ENCODE measurements around the gene CDKN2AIP.

CDKN2AIP gene, protein sequence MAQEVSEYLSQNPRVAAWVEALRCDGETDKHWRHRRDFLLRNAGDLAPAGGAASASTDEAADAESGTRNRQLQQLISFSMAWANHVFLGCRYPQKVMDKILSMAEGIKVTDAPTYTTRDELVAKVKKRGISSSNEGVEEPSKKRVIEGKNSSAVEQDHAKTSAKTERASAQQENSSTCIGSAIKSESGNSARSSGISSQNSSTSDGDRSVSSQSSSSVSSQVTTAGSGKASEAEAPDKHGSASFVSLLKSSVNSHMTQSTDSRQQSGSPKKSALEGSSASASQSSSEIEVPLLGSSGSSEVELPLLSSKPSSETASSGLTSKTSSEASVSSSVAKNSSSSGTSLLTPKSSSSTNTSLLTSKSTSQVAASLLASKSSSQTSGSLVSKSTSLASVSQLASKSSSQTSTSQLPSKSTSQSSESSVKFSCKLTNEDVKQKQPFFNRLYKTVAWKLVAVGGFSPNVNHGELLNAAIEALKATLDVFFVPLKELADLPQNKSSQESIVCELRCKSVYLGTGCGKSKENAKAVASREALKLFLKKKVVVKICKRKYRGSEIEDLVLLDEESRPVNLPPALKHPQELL

GRCh38 chr4:183444214-183445096 is at the start of gene CDKN2AIP:
Gene CDKN2AIP, plus strand, starts transcription at chr4:183444636. Its CDS starts 162 bp downstream, at chr4:183444798.
- TF ChIP-seq CTCF (IDR thresholded peaks at IDR 0.05; ENCODE audit: borderline replicate concordance, insufficient read depth, low read depth, low read length), result 0 out of 2 replicates have a peak, but pooled peaks have one; percentile 20
- peak within 1 kb of the TSS; percentile 90 for H3K4me3 ChIP-seq (ENCODE audit: low read depth, low read length)

- no peak overlapping the region for H3K4me3 ChIP-seq (ENCODE audit: low read depth, low read length)
Measured at GRCh38 chr4:183395395-183395794, 49.0 kb upstream of the CDKN2AIP start.

DNA sequence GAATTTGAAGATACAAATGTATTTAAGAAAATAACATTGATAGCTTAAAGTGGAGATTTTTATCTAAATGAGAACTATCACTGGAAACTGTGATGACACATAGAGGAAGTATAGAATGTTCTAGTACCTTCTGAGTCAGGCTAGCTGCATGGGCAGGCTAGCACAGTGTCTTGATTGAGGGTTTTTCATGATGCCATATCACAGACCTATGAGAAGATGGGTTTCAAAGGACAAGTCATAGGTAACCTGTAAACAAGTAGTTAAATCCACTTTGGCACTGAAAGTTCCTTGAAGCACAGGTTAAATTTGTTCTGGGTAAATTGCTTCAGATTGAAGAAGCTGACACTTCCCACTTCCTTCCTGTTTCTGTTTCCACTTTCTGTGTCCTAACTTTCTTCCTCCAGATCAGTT is 48.2 kb upstream of the CDKN2AIP start:
- TF ChIP-seq CTCF (IDR thresholded peaks at IDR 0.05; ENCODE audit: borderline replicate concordance, insufficient read depth, low read depth, low read length), result no peak

More at GRCh38 chr4:183395395-183395794, 49.0 kb upstream of the CDKN2AIP start:
- TF ChIP-seq CTCF (IDR thresholded peaks at IDR 0.05; ENCODE audit: borderline replicate concordance, insufficient read depth, low read depth, low read length), result no peak

DNA sequence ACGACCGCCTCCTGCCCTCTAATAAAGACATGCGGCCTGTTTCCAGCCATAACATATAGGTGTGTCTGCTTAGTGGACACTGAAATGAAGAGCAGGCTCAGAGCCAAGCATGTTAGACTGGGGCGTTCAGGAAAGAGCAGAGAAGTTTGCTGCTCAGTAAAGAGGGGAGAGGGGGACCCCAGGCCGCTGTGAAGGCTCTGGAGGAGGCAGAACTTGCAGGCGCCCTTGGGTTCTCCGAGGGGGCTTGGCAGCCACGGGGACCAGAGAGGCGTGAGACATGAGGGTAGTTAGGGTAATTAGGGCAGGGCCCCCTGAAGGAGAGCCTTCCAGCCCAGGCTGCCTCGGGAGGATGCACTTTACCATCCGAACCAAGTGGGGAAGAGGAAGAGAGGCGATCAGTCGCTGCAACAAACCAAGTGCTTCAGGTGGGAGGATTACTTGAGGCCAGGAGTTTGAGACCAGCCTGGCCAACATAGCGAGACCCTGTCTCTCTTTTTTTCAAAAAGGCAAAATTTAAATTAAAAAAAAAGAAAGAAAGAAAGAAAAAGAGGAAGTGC is 46.6 kb upstream of the CDKN2AIP start:
- H3K4me3 ChIP-seq (ENCODE audit: low read depth, low read length), result peak overlapping the region; percentile 44
- no peak for TF ChIP-seq CTCF (IDR thresholded peaks at IDR 0.05; ENCODE audit: borderline replicate concordance, insufficient read depth, low read depth, low read length)

More for the DNA sequence above, 48.2 kb upstream of the CDKN2AIP start:
- H3K4me3 ChIP-seq (ENCODE audit: low read depth, low read length), result no peak overlapping the region

GRCh38 chr4:183398298-183399125 is 45.9 kb upstream of the CDKN2AIP start:
- TF ChIP-seq CTCF (IDR thresholded peaks at IDR 0.05; ENCODE audit: borderline replicate concordance, insufficient read depth, low read depth, low read length), result peak; percentile 72
- H3K4me3 ChIP-seq (ENCODE audit: low read depth, low read length), result peak overlapping the region; percentile 44

DNA sequence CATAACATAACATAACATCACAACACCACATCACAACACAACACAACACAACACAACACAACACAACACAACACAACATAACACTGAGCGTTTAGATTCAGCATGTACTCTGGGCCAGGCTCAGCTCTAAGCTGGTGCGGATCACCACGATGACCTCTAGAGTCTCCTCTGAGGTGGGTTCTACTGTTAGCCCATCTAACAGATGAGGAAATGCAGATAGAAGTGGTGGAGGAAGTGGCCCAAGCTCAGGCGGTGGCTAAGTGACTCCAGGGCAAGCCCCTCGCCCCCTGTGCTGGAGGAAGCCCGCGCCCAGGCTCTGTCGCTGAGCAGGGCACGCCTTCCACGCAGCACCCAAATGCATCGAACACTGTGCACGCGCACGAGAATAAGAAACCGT is 45.3 kb upstream of the CDKN2AIP start:
- H3K4me3 ChIP-seq (ENCODE audit: low read depth, low read length), result no peak overlapping the region
- TF ChIP-seq CTCF (IDR thresholded peaks at IDR 0.05; ENCODE audit: borderline replicate concordance, insufficient read depth, low read depth, low read length), result no peak

Measured in GM12875 (cell line).